Lung (tissue), 12 donors: Measurements from ENCODE around the gene CDK14. TPM values are rescaled to one million over a fixed set of nuclear protein-coding genes. Genes with fewer than 3 reads are reported as not detected.
A peak's percentile ranks its signal among the peaks of the same experiment; 100 is the strongest.

Source experiments
- ATAC-seq: fragments of 200-7000 bp; cut with Tn5 transposase; one replicate; pipeline ENCODE4 v1.9.1; 2020; ENCODE audit warnings: moderate number of reproducible peaks; ENCODE audit not compliant: insufficient read depth, low FRiP score
- DNase-seq, 3 donors: peaks; one replicate each; pipeline ENCODE4 v3.0.0-alpha.2; 2013 to 2017
- H3K27ac ChIP-seq, 2 donors: one replicate each; pipeline ENCODE4 v1.5.1; 2013; ENCODE audit warnings: mild to moderate bottlenecking in 2 of 2, moderate library complexity in 2 of 2, control low read depth in 1 of 2, inconsistent platforms in 1 of 2, low read depth in 1 of 2, low read length in 1 of 2
- H3K27me3 ChIP-seq, 3 donors: one replicate each; pipeline ENCODE4 v1.5.1; 2013; ENCODE audit warnings: low read length in 2 of 3; ENCODE audit not compliant: control insufficient read depth in 3 of 3, insufficient read depth in 3 of 3
- H3K36me3 ChIP-seq, 4 donors: one replicate each; pipeline ENCODE4 v1.5.1; 2013; ENCODE audit warnings: low read length in 4 of 4, mild to moderate bottlenecking in 1 of 4, moderate library complexity in 1 of 4; ENCODE audit not compliant: control insufficient read depth in 4 of 4, insufficient read depth in 4 of 4
- H3K4me1 ChIP-seq, 5 donors: one replicate each; pipeline ENCODE4 v1.5.1; 2013; ENCODE audit warnings: low read length in 5 of 5, mild to moderate bottlenecking in 2 of 5, moderate library complexity in 1 of 5; ENCODE audit not compliant: control insufficient read depth in 5 of 5, insufficient read depth in 5 of 5
- H3K4me3 ChIP-seq: one replicate; pipeline ENCODE4 v1.5.1; 2013; ENCODE audit warnings: mild to moderate bottlenecking, control low read depth, moderate library complexity
- H3K9ac ChIP-seq, 2 donors: one replicate each; pipeline ENCODE4 v1.5.1; 2013; ENCODE audit warnings: low read length in 2 of 2, control low read depth in 1 of 2; ENCODE audit not compliant: insufficient read depth in 1 of 2
- H3K9me3 ChIP-seq, 4 donors: one replicate each; pipeline ENCODE4 v1.5.1; 2013; ENCODE audit warnings: low read length in 3 of 4, mild to moderate bottlenecking in 1 of 4, moderate library complexity in 1 of 4; ENCODE audit not compliant: control insufficient read depth in 4 of 4, insufficient read depth in 3 of 4
- WGBS, 2 donors: extraction: QIAGEN DNeasy Blood & Tissue Kit; methylation state at CpG; one replicate each; pipeline ENCODE4 v1.1.7; 2013; 5-methylcytosine and 5-hydroxymethylcytosine counted together
- polyA plus RNA-seq, 2 donors: library from polyadenylated mRNA; stranded (reverse); fragments of 200-250 nt; gene quantifications; one replicate each; pipeline ENCODE4 v1.2.1, GENCODE V29; 2013
- total RNA-seq, 2 donors: library from RNA; depleted of rRNA in 1 of 2; stranded (reverse); fragments of >200 nt in 1 of 2; gene quantifications; one replicate each; pipeline ENCODE4 v1.2.1, GENCODE V29; 2014 to 2021
- TF ChIP-seq, protein P1 (sequence below): IDR thresholded peaks from 2 replicates; pipeline ENCODE4 v1.5.1; 2012; ENCODE audit warnings: mild to moderate bottlenecking; ENCODE audit errors: control extremely low read depth, extremely low read depth
- donor health status: control.
- donor health status: control.
- donor health status: Bipolar disorder and iron deficiency.
- donor health status: healthy.
- donor health status: DM: yes; HTN: yes; CAD: no.

Gene CDK14
- total and polyA plus RNA-seq, 4 donors = 4.3 to 117 (median 18.9) TPM

DNA sequence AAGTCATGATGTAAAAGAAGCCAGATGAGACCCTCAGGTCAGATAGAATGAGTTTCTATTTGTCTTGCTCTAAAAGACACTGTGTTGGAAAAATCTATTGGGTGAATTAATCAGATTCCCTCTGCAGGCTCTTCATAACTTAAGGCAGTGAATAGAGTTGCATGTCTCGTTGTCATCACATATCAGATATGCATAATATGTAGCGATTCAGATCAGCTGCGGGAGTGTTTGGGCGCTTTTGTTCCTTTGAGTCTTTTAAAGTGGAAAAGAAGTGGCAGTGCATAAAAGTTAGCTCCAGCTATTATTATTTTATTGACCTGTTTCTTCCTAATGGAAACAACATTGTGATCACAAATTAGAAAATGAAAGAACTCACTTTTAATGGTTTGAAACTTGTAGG is 84.4 kb downstream of the CDK14 start:
- H3K27ac ChIP-seq = no peak overlapping the region
- no peak overlapping the region for H3K4me3 ChIP-seq
- H3K9ac ChIP-seq = no peak overlapping the region
- TF ChIP-seq, protein P1, sequence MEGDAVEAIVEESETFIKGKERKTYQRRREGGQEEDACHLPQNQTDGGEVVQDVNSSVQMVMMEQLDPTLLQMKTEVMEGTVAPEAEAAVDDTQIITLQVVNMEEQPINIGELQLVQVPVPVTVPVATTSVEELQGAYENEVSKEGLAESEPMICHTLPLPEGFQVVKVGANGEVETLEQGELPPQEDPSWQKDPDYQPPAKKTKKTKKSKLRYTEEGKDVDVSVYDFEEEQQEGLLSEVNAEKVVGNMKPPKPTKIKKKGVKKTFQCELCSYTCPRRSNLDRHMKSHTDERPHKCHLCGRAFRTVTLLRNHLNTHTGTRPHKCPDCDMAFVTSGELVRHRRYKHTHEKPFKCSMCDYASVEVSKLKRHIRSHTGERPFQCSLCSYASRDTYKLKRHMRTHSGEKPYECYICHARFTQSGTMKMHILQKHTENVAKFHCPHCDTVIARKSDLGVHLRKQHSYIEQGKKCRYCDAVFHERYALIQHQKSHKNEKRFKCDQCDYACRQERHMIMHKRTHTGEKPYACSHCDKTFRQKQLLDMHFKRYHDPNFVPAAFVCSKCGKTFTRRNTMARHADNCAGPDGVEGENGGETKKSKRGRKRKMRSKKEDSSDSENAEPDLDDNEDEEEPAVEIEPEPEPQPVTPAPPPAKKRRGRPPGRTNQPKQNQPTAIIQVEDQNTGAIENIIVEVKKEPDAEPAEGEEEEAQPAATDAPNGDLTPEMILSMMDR = no peak
- ATAC-seq = no peak
- H3K36me3 ChIP-seq = no peaks in the 10 kb centered on the region
- H3K9me3 ChIP-seq = no peaks in the 10 kb centered on the region
- no peak for DNase-seq
- peaks cover 0 to 20% (median 9%) of the 10 kb centered on the region in 5 donors for H3K4me1 ChIP-seq
- H3K27me3 ChIP-seq = no peaks in the 10 kb centered on the region
- WGBS, 2 donors = 93 to 95% methylated on average over 4 of the region's 4 CpGs

DNA sequence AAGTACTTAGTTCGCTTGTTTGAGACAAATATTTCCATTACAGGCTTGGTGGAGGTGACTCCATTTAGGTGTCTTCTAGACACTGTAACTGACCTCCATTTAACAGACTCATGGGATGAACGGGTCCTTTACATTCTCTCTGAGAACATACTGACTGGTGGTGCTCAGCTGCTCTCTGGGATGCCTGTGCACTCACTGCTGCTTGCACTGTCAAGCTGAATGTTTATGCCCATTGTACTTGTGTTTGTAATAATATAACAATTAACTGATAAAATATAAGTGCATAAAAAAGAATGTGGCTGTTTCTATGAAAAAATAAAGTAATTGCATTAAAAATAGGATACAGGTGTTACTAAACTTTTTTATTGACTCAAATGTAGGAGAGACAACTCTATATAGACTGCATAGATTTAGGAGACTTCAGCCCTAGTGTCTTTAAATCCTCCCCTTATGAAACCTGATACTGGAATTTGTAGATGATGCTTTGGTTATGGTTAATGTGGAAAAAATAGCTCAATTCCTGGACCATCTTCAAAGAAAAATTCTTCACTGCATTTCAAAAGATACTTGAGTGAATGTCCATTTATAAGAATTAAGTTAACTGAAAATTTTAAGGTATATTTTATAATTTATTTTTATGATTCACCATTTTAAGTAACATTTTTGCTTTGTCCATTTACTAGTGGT is 85.4 kb downstream of the CDK14 start:
- H3K4me3 ChIP-seq = no peak overlapping the region
- H3K27me3 ChIP-seq = no peaks in the 10 kb centered on the region
- 42 to 74% methylated on average over 2 of the region's 2 CpGs for WGBS, 2 donors
- peak in 2 of 3 donors; percentile 65 to 79 for DNase-seq
- no peak overlapping the region for H3K27ac ChIP-seq
- TF ChIP-seq, protein P1 = no peak
- no peaks in the 10 kb centered on the region for H3K36me3 ChIP-seq
- peaks cover 0 to 20% (median 9%) of the 10 kb centered on the region in 5 donors for H3K4me1 ChIP-seq
- ATAC-seq = no peak
- H3K9ac ChIP-seq = no peak overlapping the region
- no peaks in the 10 kb centered on the region for H3K9me3 ChIP-seq

DNA sequence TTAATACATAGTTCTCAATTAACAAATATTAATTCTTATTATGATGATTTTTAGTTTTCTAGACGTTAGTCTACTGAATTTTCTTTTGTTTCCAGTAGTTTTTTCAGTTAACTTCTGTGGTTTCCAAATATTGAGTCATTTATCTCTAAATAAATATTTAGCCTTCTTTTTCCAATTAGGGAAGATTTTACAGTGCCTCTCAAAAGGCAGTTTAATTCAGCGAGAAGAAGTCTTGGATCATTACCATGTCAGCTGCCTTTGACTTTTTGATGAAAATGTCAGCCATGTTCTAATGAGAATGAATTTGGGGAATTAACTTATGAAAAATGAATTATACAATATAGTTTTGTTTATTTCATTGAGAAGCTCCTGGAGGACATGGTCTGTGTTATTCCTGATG is 90.0 kb downstream of the CDK14 start:
- H3K27ac ChIP-seq = no peak overlapping the region
- H3K36me3 ChIP-seq = no peaks in the 10 kb centered on the region
- TF ChIP-seq, protein P1 = no peak
- no peaks in the 10 kb centered on the region for H3K27me3 ChIP-seq
- H3K4me1 ChIP-seq = peaks cover 0 to 13% (median 7%) of the 10 kb centered on the region in 5 donors
- DNase-seq (no peak), ATAC-seq (no peak)
- H3K4me3 ChIP-seq = no peak overlapping the region
- no peaks in the 10 kb centered on the region for H3K9me3 ChIP-seq
- 80 to 95% methylated on average over 2 of the region's 2 CpGs for WGBS, 2 donors
- H3K9ac ChIP-seq = no peak overlapping the region

DNA sequence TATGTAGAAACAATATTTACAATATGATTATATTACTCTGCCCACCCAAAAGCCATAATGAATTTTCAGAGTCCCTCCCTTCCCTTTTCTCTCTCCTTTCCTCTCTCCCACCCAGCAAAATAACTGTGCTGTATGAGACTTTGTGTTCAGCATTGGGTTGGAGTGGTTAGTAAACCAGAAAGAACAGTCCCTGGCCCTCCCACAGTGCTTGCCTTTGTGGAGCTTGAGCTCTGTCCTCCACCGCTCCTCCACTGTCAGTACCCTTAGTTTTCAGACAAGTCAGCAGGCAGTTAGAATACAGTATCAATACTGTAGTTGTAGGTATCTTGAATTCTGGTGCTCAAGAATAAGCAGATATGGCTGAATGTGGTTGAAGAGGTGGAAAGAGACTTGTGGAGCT is 92.7 kb downstream of the CDK14 start:
- no peak for ATAC-seq
- Histone ChIP-seq H3K27ac (no peak overlapping the region), H3K4me3 (no peak overlapping the region), H3K4me1 (peaks cover 0 to 10% (median 0%) of the 10 kb centered on the region in 5 donors), H3K9me3 (no peaks in the 10 kb centered on the region), H3K27me3 (no peaks in the 10 kb centered on the region), H3K9ac (no peak overlapping the region), H3K36me3 (no peaks in the 10 kb centered on the region)
- WGBS, 2 donors = 98 to 100% methylated on average over 1 of the region's 1 CpG
- DNase-seq = no peak
- TF ChIP-seq, protein P1 = no peak
